ENCODE results near the gene TFIP11.

TFIP11 gene

GRCh38 chr22:26452236-26453016 lies 59.8 kb downstream of the TFIP11 start:
- no peak for DNase-seq (ENCODE audit: low read depth)
- no peak overlapping the region for H3K4me3 ChIP-seq (ENCODE audit: low read length)
- no peak for TF ChIP-seq CTCF (conservative IDR thresholded peaks at IDR 0.05; ENCODE audit: low read depth, low read length)

GRCh38 chr22:26450453-26451185 lies 61.7 kb downstream of the TFIP11 start:
- DNase-seq (ENCODE audit: low read depth): no peak
- no peak overlapping the region for H3K4me3 ChIP-seq (ENCODE audit: low read length)
- TF ChIP-seq CTCF (conservative IDR thresholded peaks at IDR 0.05; ENCODE audit: low read depth, low read length): no peak

GRCh38 chr22:26448941-26449340 lies 63.3 kb downstream of the TFIP11 start:
- no peak for TF ChIP-seq CTCF (conservative IDR thresholded peaks at IDR 0.05; ENCODE audit: low read depth, low read length)
- no peak overlapping the region for H3K4me3 ChIP-seq (ENCODE audit: low read length)
- DNase-seq (ENCODE audit: low read depth): no peak

- no peak for TF ChIP-seq CTCF (conservative IDR thresholded peaks at IDR 0.05; ENCODE audit: low read depth, low read length)
- no peak for DNase-seq (ENCODE audit: low read depth)
- no peak overlapping the region for H3K4me3 ChIP-seq (ENCODE audit: low read length)
Measured at GRCh38 chr22:26448334-26448733, 63.9 kb downstream of the TFIP11 start.

- no peak for TF ChIP-seq CTCF (conservative IDR thresholded peaks at IDR 0.05; ENCODE audit: low read depth, low read length)
- no peak overlapping the region for H3K4me3 ChIP-seq (ENCODE audit: low read length)
- DNase-seq (ENCODE audit: low read depth): no peak
Measured at GRCh38 chr22:26447584-26448329, 64.5 kb downstream of the TFIP11 start.

- DNase-seq (ENCODE audit: low read depth): no peak
- H3K4me3 ChIP-seq (ENCODE audit: low read length): no peak overlapping the region
- no peak for TF ChIP-seq CTCF (conservative IDR thresholded peaks at IDR 0.05; ENCODE audit: low read depth, low read length)
Measured at GRCh38 chr22:26446808-26447515, 65.3 kb downstream of the TFIP11 start.

Data from retinal pigment epithelial cell (primary cell).